ENCODE measurements around the gene RCVRN.

Gene RCVRN

DNA sequence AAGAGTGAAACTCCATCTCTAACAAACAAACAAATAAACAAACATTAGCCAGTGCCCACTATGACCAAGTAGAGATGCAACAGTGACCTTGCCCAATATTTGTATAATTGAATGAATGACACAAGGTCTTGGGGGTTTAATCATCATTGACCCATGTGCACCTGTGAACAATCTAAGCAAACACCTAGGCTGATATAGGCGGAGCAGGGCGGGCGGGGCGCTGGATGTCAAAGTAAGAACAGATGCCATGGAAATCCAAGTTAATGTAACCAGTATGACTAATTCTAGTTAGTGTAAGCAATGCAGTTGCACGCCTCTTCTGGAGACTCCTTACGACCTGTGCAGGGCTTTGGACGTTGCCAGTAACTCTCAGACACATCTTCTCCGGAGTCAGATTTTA lies 17.6 kb downstream of the RCVRN start:
- no peak for DNase-seq (ENCODE audit: extremely low read depth, low read depth)

DNA sequence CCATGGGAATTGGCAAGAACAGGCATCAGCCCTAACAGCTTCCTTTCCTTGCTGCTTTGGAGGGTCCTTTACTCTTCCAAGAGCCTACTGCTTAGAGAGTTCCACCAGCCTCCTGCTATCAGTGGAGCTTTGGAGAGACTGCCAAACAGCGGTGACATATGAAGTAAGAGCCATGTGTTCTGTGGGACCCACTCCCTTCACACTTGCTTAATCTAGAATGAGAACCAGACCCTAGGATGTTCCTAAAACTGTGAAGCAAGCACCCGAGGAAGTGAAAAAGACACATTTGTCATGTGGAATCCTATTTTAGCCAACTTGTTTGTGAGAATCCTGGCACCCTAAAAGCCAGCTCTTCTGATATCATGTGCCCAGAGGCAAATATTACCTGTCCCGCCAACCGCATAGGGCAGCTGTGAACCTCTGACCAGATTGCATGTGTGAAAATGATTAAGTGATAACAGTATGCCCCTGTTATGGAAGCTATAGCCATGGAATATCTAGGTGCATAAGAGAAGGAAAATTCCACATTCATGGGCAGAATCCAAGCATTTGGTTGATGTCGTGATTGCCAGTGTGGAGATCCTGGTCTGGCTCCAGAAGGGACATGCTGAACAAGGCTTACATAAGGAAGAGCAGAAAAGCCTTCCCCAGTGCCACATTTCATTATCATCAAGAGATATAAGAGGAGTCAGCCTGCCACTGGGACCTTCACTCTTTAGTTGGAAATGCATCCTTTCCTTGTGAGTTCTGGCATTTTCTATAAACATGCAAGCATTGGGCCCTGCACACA lies 18.7 kb downstream of the RCVRN start:
- TF ChIP-seq CTCF (IDR thresholded peaks at IDR 0.05; ENCODE audit: low read depth, low read length) = no peak
- no peak for DNase-seq (ENCODE audit: extremely low read depth, low read depth)

More for the DNA sequence above, 17.6 kb downstream of the RCVRN start:
- TF ChIP-seq CTCF (IDR thresholded peaks at IDR 0.05; ENCODE audit: low read depth, low read length) = no peak

- no peak for TF ChIP-seq CTCF (IDR thresholded peaks at IDR 0.05; ENCODE audit: low read depth, low read length)
- DNase-seq (ENCODE audit: extremely low read depth, low read depth) = no peak
Observed at GRCh38 chr17:9883451-9883850, 21.6 kb downstream of the RCVRN start.

GRCh38 chr17:9880582-9880999 lies 24.5 kb downstream of the RCVRN start:
- no peak for DNase-seq (ENCODE audit: extremely low read depth, low read depth)
- no peak for TF ChIP-seq CTCF (IDR thresholded peaks at IDR 0.05; ENCODE audit: low read depth, low read length)

DNA sequence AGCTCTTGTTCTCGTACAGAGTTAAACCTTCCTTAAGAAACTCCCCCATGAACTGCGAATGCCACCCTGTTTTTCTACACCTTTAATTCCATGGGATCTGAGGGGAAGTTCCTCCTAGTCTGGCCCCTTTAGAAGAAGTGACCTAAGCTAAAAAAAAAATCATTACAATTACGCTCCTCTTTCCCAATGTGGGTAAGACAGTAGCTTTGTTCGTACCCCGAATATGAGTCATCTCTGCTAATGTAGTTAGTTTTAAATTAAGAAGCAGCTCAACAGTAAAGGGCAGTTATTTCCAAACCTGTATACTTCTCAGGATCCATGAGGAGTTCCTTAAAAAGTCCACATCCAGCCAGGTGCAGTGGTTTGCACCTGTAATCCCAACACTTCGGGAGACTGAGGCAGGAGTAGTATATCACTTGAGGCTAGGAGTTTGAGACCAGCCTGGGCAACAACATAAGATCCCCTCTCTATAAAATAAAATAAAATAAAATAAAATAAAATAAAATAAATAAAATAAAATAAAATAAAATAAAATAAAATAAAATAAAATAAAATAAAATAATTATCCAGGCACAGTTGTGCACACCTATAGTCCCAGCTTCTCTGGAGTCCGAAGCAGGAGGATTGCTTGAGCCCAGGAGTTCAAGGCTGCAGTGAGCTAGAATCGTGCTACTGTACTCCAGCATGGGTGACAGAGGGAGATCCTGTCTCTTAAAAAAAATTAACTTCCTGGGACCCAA lies 26.1 kb downstream of the RCVRN start:
- TF ChIP-seq CTCF (IDR thresholded peaks at IDR 0.05; ENCODE audit: low read depth, low read length) = no peak
- DNase-seq (ENCODE audit: extremely low read depth, low read depth) = no peak

GRCh38 chr17:9878356-9878755 lies 26.7 kb downstream of the RCVRN start:
- no peak for TF ChIP-seq CTCF (IDR thresholded peaks at IDR 0.05; ENCODE audit: low read depth, low read length)
- DNase-seq (ENCODE audit: extremely low read depth, low read depth) = no peak

DNA sequence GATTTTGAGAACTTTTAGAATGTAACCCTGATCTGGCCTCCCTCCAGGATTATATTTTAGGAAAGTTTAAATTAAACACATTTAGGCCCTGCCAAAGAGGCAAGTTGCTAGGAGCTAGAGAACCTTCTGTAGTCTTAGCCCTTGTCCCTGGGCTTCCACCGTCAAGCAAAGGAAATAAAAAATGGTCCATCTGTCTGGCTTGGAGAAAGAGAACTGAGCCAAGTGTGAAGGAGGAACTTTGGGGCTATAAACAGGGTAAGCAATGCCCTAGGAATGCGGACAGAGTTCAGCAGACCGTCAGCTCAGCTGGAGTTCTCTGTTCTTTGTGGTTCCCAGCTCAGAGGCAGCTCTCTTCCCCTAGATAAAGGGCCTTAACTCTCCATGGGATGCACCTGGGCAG lies 29.6 kb downstream of the RCVRN start:
- no peak for DNase-seq (ENCODE audit: extremely low read depth, low read depth)

More for the DNA sequence above, 29.6 kb downstream of the RCVRN start:
- no peak for TF ChIP-seq CTCF (IDR thresholded peaks at IDR 0.05; ENCODE audit: low read depth, low read length)
